Measurements from ENCODE around the gene HLA-DMB.
"Not testable (repeated sequence)": the region's sequence is repeated elsewhere in the genome, so short reads cannot be mapped to it uniquely, and the experiment has no call there.

The HLA-DMB gene

DNA sequence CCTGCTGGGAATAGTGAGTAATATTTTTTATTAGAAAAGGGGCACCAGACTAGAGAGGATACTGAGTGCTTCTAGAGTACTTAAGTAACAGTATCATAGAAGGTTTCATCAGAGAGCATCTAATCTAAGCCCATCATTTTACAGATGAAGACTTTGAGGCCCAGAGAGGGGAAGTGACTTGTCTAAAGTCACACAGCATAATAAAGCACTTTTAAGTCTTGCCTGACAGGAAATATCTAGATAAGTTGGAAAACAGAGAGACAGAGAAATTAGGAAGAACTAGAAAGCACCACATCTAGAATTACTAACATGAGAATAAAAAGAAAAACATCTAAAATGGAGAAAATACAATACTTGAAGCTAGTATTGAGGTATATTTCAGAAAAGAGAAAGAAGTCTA is 6.1 kb upstream of the HLA-DMB start:
- Histone ChIP-seq H3K9me3 (ENCODE audit: control insufficient read depth, low read length) (no peaks in the 10 kb centered on the region), H3K36me3 (ENCODE audit: control insufficient read depth, insufficient read depth, low read length) (no peaks in the 10 kb centered on the region), H3K27ac (ENCODE audit: low read depth, low read length, severe bottlenecking) (no peak overlapping the region), H3K4me1 (ENCODE audit: control insufficient read depth, insufficient read depth, low read length, poor library complexity, severe bottlenecking) (no peaks in the 10 kb centered on the region), H3K4me3 (ENCODE audit: extremely low read depth, insufficient read depth, low read length, poor library complexity, severe bottlenecking) (no peak overlapping the region)

DNA sequence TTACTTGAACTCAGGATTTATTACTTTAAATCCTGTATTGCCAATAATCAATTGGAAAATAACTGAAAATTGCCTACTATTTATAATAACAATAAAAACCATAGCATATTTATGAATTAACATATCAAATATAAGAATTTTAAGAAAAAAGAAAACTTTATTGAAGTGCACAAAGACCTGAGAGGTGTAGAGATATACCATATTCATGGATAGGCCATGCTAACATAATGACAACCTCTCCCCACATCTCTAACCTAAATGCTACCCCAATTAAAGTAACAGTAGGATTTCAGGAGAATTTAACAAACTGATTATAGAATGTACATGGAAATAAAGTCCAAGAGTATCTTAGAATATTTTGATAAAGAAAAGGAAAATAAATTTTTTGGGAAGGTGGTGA is 5.1 kb upstream of the HLA-DMB start:
- Histone ChIP-seq H3K4me3 (ENCODE audit: extremely low read depth, insufficient read depth, low read length, poor library complexity, severe bottlenecking) (no peak overlapping the region), H3K4me1 (ENCODE audit: control insufficient read depth, insufficient read depth, low read length, poor library complexity, severe bottlenecking) (no peaks in the 10 kb centered on the region), H3K36me3 (ENCODE audit: control insufficient read depth, insufficient read depth, low read length) (no peaks in the 10 kb centered on the region), H3K27ac (ENCODE audit: low read depth, low read length, severe bottlenecking) (no peak overlapping the region), H3K9me3 (ENCODE audit: control insufficient read depth, low read length) (no peaks in the 10 kb centered on the region)

DNA sequence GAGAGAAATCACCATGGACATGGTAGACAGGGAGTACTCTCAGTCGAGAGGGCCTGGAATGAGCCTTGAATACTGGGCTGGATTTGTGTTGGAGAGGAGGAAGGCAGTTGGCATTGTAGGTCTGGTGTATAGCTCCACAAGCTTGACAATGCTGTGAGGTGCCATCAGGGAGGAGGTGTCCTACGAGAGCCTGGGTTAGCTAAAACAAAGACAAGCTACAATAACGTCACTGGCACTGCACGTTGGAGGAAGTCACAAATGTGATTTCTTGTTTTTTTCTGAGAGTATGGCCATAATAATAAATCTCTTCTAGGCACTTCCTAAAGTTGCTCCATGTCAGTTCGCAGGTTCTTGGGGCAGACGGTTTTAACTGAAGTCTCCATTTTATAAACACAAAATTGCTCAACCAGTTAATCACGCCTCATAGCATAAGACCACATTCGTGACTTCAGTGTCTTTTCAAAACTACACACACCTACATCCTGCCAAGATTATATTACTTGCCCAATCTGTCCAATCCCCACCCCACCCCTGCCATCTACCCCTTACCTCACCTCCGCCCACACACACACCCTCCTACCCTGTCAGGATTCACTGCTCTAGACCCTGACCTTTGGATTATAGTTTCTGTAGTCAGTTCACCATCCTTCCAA is 4.4 kb upstream of the HLA-DMB start:
- WGBS, 2 experiments (ENCODE audit: insufficient coverage in 2 of 2) = 87 to 91% methylated on average over 7 of the region's 9 CpGs
- Histone ChIP-seq H3K9me3 (ENCODE audit: control insufficient read depth, low read length) (no peaks in the 10 kb centered on the region), H3K36me3 (ENCODE audit: control insufficient read depth, insufficient read depth, low read length) (no peaks in the 10 kb centered on the region), H3K4me3 (ENCODE audit: extremely low read depth, insufficient read depth, low read length, poor library complexity, severe bottlenecking) (no peak overlapping the region), H3K4me1 (ENCODE audit: control insufficient read depth, insufficient read depth, low read length, poor library complexity, severe bottlenecking) (no peaks in the 10 kb centered on the region), H3K27ac (ENCODE audit: low read depth, low read length, severe bottlenecking) (no peak overlapping the region)

DNA sequence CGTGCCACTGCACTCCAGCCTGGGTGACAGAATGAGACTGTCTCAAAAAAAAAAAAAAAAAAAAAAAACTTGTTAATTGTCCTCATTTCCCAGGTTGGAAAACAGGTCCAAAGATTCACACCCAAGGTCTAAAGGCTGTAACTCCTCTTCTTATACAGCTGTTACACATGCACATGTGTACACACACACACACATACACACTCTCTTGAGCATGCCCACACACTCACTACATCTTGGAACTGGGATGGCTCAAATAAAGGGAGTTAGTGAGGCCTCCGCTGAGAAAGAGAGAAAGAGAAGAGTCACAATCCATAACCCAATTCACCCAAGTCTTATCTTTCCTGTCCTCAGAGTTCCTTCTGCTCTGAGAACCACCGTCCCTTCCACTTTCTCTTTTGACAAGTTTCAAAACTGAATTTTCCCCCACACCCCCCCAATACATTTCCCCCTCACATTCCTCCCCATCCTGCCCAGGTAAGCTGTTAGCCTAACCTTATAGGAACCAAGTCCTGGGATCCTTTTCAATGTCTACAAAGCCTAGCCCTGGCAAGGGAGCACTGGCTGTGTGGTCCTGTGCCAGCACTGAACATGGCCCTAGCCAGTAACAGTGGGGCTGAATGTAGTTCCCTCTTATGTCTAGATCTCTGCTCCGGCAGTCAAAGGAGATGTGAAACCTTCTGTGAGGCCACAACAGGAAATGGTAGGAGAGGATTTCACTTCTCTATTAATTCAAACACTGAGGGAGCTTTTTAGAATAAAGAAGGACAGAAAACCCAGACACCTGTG is 3.2 kb upstream of the HLA-DMB start:
- Histone ChIP-seq H3K4me3 (ENCODE audit: extremely low read depth, insufficient read depth, low read length, poor library complexity, severe bottlenecking) (no peak overlapping the region), H3K4me1 (ENCODE audit: control insufficient read depth, insufficient read depth, low read length, poor library complexity, severe bottlenecking) (no peaks in the 10 kb centered on the region), H3K27ac (ENCODE audit: low read depth, low read length, severe bottlenecking) (no peak overlapping the region), H3K36me3 (ENCODE audit: control insufficient read depth, insufficient read depth, low read length) (no peaks in the 10 kb centered on the region), H3K9me3 (ENCODE audit: control insufficient read depth, low read length) (no peaks in the 10 kb centered on the region)
- 68 to 76% methylated on average over 2 of the region's 4 CpGs for WGBS, 2 experiments (ENCODE audit: insufficient coverage in 2 of 2)

DNA sequence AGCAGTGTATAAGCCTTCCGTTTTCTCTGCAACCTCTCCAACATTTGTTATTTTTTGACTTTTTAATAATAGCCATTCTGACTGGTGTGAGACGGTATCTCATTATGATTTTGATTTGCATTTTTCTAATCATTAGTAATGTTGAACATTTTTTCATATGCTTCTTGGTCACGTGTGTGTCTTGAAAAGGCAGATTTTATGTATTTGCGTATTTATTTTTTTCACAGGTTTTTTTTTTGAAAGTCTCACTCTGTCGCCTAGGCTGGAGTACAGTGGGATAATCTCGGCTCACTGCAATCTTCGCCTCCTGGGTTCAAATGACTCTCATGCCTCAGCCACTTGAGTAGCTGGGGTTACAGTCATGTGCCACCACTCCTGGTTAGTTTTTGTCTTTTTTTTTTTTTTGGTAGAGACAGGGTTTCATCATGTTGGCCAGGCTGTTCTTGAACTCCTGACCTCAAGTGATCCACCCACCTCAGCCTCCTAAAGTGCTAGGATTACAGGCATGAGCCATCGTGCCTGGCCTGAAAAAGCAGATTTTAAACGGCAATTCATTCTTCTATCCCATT is 1.8 kb upstream of the HLA-DMB start:
- H3K4me1 ChIP-seq (ENCODE audit: control insufficient read depth, insufficient read depth, low read length, poor library complexity, severe bottlenecking); H3K9me3 ChIP-seq (ENCODE audit: control insufficient read depth, low read length); H3K27ac ChIP-seq (ENCODE audit: low read depth, low read length, severe bottlenecking); H3K36me3 ChIP-seq (ENCODE audit: control insufficient read depth, insufficient read depth, low read length); H3K4me3 ChIP-seq (ENCODE audit: extremely low read depth, insufficient read depth, low read length, poor library complexity, severe bottlenecking): not testable (repeated sequence)
- 74 to 100% methylated on average over 4 of the region's 9 CpGs for WGBS, 2 experiments (ENCODE audit: insufficient coverage in 2 of 2)

DNA sequence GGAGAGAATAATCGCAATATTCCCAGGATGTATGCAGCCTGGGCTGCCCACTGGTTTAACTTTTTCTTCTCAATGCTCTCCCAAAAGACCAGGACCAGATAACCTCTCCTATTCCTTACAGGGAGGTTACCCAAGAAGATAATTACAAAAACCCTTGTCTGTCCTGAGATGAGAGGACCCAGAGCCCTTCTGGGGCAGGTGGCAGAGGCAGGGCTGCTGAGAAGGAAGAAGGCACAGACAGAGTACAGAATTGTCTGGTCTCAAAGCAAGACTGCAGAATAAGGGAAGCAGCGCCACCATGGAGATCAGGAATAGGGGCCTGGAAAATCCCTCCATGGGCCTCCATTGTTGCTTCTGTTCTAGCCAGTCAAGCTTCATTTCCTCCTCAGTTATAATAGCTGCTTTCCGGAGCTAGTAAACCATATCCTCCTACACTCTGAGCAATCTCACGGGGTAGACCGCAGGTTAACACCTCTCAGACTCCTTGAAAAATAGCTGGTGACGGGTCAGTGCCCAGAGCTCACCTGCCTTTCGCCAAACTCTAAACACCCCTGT is 463 bp upstream of the HLA-DMB start:
- Histone ChIP-seq H3K4me3 (ENCODE audit: extremely low read depth, insufficient read depth, low read length, poor library complexity, severe bottlenecking) (no peak overlapping the region), H3K36me3 (ENCODE audit: control insufficient read depth, insufficient read depth, low read length) (no peaks in the 10 kb centered on the region), H3K27ac (ENCODE audit: low read depth, low read length, severe bottlenecking) (no peak overlapping the region), H3K9me3 (ENCODE audit: control insufficient read depth, low read length) (no peaks in the 10 kb centered on the region), H3K4me1 (ENCODE audit: control insufficient read depth, insufficient read depth, low read length, poor library complexity, severe bottlenecking) (no peaks in the 10 kb centered on the region)
- WGBS, 2 experiments (ENCODE audit: insufficient coverage in 2 of 2) = 89 to 91% methylated on average over 6 to 7 of the region's 7 CpGs

DNA sequence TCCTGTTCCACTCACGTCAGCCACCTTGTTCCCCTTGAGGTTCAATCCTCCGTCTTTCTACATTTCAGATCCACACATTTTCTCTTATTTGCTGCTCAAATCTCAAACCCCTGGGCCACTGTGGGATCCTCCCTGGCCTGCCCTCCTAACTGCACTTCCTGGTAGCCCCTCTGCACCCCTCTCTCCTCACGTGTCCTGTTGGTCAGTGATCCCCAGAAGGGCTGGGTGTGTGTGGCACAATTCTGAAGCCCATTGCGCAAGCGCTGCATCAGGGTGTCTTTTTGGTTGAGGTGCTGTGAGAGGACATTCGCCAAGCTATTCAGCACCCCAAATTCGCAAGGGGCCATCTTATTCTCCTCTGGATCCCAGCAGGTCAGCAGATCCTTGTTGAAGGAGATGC is 2.3 kb downstream of the HLA-DMB start:
- 79% methylated on average over 4 to 7 of the region's 7 CpGs for WGBS, 2 experiments (ENCODE audit: insufficient coverage in 2 of 2)
- Histone ChIP-seq H3K36me3 (ENCODE audit: control insufficient read depth, insufficient read depth, low read length) (no peaks in the 10 kb centered on the region), H3K27ac (ENCODE audit: low read depth, low read length, severe bottlenecking) (no peak overlapping the region), H3K4me3 (ENCODE audit: extremely low read depth, insufficient read depth, low read length, poor library complexity, severe bottlenecking) (no peak overlapping the region), H3K4me1 (ENCODE audit: control insufficient read depth, insufficient read depth, low read length, poor library complexity, severe bottlenecking) (no peaks in the 10 kb centered on the region), H3K9me3 (ENCODE audit: control insufficient read depth, low read length) (no peaks in the 10 kb centered on the region)

DNA sequence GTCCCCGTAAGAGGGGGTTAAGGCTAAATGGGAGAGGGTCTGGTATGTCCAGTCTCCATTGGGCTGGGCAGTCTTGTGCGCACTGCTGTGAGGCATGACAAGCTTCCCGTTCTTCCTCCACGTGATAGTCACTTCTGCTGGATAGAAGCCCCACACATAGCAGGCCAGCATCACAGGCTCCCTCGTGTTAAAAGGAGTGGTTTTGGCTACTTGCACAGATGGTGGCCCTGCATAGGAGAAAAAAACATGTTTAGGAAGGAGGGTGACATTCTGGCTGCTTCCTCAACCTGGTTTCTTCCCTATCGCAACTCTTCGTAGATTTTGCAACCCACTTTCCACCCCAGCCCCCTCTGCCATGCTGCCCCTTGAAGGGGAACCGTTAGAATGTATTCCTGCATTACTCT is 3.6 kb downstream of the HLA-DMB start:
- H3K36me3 ChIP-seq (ENCODE audit: control insufficient read depth, insufficient read depth, low read length) = no peaks in the 10 kb centered on the region
- H3K27ac ChIP-seq (ENCODE audit: low read depth, low read length, severe bottlenecking) = no peak overlapping the region
- no peak overlapping the region for H3K4me3 ChIP-seq (ENCODE audit: extremely low read depth, insufficient read depth, low read length, poor library complexity, severe bottlenecking)
- no peaks in the 10 kb centered on the region for H3K4me1 ChIP-seq (ENCODE audit: control insufficient read depth, insufficient read depth, low read length, poor library complexity, severe bottlenecking)
- WGBS, 2 experiments (ENCODE audit: insufficient coverage in 2 of 2) = 74 to 85% methylated on average over 6 to 8 of the region's 8 CpGs
- no peaks in the 10 kb centered on the region for H3K9me3 ChIP-seq (ENCODE audit: control insufficient read depth, low read length)

DNA sequence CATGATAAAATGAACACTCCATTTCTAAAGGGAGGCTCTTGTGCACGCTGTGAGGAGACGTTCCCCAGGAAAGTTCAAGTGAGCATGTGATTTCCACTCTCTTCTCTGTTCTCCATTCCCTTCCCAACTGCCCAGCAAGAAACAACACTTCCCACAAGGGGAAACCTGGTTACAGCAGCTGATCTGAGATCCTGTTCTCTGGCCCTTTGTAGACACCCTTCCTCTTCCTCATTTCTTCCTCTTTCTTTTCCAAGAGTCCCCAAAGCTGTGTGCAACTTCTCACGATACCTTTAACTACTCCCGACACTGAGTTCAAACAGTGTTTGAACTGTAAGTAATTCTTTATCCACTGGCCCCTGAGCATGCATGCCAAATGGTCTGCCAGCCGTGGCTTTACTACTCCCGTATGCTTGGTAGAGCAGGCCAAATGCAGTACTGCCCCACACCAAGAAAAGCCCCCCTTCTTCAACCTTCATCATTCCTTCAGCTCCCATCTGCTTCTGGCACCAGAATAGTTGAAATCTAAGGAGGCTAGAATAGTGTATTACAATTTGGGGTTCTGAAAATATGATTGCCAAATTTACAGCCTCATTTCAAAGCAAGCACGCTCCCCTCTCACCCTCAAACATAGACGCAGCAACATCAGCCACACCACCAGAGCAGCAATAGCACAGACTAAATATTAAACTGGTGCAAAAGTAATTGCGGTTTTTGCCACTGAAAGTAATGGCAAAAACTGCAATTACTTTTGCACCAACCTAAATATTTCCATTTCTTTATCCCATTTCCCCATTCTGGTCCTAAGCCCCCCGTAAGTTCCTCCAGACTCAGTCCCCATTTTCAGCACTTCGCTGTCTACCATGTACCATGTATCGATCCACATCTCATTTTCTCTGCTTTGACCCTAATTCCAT is 4.3 kb downstream of the HLA-DMB start:
- Histone ChIP-seq H3K4me1 (ENCODE audit: control insufficient read depth, insufficient read depth, low read length, poor library complexity, severe bottlenecking) (no peaks in the 10 kb centered on the region), H3K9me3 (ENCODE audit: control insufficient read depth, low read length) (no peaks in the 10 kb centered on the region), H3K36me3 (ENCODE audit: control insufficient read depth, insufficient read depth, low read length) (no peaks in the 10 kb centered on the region), H3K4me3 (ENCODE audit: extremely low read depth, insufficient read depth, low read length, poor library complexity, severe bottlenecking) (no peak overlapping the region), H3K27ac (ENCODE audit: low read depth, low read length, severe bottlenecking) (no peak overlapping the region)
- 82 to 89% methylated on average over 10 to 11 of the region's 12 CpGs for WGBS, 2 experiments (ENCODE audit: insufficient coverage in 2 of 2)

DNA sequence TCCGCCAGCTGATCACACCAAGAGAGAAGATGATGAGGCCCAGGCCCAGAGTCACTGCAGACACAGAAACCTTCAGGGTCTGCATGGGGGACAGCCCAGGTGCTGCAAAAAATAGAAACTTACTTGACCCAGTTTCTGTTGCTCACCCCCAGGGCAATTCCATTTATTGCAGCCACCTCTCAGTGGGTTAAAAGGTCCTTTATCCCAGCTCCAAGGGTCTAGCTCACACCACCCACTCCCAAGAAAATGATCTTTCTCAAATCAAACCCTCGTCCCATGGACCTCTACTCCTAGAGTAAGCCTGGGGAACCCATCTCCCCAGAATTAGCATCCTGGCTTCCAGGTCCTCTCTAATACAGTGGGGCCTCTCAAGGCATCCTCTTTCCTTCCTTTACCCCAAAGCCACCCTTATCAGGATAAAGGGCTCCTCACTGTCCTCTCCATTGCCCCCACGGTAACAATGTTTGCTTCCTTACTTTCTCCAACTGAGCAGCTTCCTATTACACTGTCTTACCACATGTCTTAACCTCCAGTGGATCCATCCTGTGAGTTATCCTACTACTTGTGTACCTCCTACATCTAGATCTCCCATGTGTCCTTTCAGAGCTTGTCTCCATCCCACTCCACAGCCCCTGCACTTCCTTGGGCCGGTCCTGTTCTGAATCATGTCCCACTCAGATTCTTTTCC is 5.1 kb downstream of the HLA-DMB start:
- Histone ChIP-seq H3K27ac (ENCODE audit: low read depth, low read length, severe bottlenecking) (no peak overlapping the region), H3K9me3 (ENCODE audit: control insufficient read depth, low read length) (no peaks in the 10 kb centered on the region), H3K4me3 (ENCODE audit: extremely low read depth, insufficient read depth, low read length, poor library complexity, severe bottlenecking) (no peak overlapping the region), H3K36me3 (ENCODE audit: control insufficient read depth, insufficient read depth, low read length) (no peaks in the 10 kb centered on the region), H3K4me1 (ENCODE audit: control insufficient read depth, insufficient read depth, low read length, poor library complexity, severe bottlenecking) (no peaks in the 10 kb centered on the region)
- 76 to 80% methylated on average over 4 of the region's 4 CpGs for WGBS, 2 experiments (ENCODE audit: insufficient coverage in 2 of 2)
